ENCODE data around the gene CYRIA.

CYRIA gene

DNA sequence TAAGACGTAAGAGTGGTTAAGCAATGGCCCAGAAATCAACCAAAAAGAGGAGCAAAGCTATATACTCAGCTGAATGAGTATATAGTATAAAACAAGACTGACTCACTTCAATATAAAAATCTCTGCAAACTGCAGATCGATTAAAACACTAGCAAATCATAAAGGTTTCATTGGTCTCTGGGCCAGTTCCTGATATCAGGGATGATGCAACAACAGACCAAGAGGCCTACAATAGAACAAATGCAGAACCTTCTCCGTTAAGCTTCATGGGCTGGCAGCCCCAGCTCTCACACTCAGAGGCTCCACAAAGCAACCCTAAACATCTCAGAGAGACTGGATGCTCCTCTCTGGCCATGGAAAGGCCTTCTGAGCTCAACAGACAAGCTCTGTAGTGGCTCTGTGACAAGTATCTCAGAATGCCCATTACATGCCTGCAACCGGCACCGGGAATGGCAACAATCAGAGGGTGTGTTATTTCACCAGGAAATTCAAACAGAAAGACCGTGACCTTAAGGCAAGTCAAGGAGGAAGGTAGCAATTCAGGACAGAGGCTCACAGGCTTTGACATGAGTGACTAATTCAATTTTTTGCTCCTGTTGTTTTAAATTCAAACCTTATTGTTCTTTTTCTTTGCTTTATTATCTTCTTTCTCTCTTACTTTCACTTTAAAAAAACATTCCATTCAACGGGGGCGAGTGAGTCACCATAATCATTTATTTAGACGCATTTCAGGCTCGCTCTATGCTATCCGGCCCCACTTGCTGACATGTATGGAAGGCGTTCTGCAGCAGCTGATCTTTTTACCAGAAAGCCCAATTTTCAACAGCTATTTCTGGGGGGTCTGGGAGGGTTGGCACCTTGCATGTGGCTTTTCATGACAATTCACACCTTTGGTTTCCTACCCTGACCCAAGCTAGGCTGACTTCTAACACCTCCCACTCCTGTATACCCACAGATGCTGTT is 15.1 kb downstream of the CYRIA start:
- peak; percentile 14 to 18 for DNase-seq (ENCODE audit: low read depth in 2 of 2)

DNA sequence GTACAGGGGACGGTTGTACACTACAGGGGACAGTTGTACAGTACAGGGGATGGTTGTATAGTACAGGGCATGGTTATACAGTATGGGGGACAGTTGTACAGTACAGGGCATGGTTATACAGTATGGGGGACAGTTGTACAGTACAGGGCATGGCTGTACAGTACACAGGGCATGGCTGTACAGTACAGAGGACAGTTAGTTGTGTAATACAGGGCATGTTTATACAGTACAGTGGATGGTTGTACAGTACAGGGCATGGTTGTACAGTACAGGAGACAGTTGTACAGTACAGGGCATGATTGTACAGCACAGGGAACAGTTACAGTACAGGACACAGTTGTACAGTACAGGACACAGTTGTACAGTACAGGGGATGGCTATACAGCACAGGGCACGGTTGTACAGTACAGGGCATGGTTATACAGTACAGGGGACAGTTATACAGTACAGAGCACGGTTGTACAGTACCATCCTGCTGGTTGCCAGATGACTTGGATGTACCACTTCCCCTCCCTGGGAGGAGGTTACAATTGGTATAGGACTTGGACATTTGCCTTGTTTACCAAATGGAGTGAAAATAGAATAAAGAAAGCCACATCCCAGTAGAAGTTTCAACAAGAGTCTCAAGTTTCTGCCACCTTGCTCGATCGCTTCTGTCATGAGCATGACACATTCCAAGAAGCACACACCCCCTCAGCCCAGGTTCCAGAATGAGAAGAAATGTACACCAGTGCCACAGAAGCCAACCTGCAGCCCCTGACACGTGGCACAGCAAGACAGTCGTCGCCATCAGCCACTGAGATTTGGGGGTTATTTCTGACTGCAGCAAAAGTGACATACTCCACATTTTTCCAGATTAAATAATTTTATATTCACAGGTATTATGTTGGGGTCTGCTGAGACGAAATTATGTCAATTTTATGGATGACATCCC is 16.0 kb downstream of the CYRIA start:
- DNase-seq (ENCODE audit: low read depth in 2 of 2): no peak

DNA sequence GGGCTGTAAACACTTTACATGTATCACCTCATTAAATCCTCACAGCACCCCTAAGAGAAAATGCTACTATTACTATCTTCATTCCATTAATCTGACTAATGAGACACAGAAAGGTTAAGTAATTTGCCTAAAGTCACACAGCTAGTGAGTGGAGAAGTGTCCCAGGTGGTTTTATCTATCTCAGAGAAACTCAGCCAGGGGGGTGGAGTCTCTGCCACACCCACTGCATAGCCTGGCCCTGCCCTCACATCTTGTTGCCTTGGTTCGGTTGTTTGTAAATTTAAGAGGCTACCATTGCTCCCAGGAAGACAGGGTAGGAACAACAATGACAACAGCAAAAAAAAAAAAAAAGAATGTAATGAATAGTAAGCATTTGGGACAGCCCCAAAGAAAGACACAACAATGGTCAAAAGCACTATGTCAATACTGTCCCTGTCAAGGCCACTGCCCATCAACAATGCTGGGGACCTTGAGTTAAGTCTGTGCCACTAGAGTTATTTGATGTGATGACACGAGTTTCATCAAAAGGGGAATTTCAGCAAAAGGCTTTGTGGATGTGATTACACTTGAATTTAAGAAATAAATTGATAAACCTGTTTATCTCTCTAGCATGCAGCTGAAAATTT is 17.5 kb downstream of the CYRIA start:
- DNase-seq (ENCODE audit: low read depth in 2 of 2): no peak

DNA sequence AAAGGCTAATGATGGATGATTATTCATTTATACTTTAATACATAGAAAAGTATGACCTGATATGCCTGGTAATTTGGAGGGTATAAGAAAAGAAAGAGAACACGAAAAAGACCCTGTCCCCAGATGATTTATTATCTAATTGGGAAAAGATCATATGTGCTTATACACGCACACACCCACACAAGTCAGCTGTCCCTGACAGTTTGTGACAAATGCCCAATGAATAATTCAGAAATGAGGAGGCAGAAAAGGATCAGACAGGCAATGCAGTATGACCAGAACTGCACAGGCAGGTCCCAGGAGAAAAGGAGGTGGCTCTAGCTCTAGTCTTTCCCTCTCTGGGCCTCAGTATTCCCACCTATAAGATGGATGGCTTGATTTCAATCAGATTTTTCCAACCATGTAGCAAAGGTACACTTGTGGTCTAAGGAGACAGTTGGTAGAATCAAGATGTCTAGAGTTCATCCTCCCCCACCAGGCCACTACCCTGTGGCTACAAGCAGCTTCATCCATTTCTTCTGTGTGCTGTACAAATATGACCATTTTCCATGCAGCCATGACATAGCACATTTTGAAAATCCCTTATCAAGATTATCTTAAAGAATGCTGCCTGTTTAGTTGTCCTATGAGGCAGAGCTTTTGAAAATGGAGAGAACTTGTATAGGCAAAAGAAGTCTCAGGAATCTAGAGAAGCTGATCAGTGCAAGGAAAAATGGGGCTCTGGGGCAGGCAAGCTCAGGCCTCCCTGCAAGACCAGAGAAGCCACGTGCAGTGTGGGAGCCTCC is 19.7 kb downstream of the CYRIA start:
- DNase-seq (ENCODE audit: low read depth in 2 of 2): no peak

DNA sequence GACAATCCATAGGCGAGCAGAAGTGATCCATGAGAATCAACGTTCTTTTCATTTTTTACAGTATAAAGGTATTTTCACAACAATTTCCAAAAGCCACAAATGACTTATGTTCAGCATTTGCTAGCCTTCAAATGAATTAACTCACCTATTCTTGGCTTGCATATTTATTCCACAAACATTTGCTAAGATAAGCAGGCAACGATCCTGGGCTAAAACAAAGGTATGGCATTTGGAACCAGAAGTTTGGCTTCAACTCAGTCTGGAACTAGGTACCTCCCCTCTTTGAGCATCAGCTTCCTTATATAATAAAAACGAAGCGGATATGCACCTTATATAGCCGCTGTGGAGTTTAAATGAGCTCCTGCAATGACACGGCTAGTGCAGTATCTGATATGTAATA is 20.5 kb downstream of the CYRIA start:
- no peak for DNase-seq (ENCODE audit: low read depth in 2 of 2)

DNA sequence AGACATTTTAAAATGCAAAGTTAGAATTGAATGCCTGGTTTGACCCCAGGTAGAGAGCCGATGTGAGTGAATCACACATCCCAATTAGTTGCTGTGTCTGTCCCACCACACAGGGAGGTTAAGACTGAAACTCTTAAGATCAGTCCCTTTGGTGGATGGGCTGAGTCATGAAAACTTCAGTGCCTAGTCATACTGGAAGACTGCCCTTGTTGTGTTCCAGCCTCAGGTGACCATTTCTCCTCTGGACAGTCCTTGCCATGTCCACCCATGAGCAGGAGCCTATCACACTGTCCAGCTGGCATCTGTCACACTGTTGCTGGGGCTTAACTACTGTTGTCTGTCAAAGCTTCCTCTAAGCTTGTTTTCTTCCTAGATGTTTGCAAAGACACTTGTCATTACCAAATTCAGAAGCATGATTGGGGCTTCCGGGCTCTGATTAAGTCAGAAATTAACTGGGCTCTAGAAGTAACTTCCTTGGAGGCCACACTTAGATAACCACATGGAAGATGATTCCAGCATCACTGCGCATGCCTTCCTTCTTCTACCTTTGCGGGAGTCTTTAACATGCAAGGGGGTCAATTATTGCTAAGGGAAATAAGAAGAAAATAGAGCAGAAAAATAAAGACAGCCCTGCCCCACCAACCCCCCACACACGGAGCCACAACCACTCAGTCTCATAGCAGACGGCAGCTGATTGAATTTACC is 21.3 kb downstream of the CYRIA start:
- DNase-seq (ENCODE audit: low read depth in 2 of 2): no peak

DNA sequence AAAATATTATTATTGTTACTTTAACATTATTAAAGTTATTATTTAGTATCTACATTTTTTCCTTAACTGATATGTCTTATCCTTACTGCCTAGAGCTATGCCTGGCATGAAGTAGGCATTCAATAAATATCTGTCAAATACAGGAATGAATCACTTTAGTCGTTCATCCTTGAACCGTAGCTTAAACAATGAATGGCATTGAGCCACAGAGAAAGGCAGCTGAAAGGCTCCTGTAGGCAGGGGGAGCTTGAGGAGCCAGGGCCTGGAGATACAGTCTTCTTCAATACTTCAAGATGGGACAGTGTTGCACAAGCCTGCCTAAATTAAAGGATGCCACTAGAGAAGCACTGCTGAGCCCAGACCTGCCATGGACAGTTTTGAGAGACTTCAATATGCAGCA is 22.5 kb downstream of the CYRIA start:
- no peak for DNase-seq (ENCODE audit: low read depth in 2 of 2)

DNA sequence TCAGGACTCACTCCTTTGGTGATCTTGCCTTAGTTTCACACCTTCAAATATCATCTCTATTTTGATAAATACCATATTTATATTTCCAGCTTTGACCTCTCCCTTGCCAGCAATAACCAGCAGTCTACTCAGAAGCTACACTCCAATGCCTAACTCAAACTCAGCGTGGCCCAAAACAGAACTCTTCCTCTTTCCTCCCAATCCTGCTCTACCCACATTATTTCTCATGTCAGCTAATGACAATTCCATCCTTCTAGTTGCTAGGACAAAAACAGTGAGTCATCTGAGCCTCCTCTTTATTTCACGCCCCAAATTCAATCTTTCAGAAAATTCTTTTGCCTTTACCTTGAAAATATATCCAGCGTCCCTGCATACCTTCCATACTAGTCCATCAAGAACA is 23.5 kb downstream of the CYRIA start:
- DNase-seq (ENCODE audit: low read depth in 2 of 2): no peak

DNA sequence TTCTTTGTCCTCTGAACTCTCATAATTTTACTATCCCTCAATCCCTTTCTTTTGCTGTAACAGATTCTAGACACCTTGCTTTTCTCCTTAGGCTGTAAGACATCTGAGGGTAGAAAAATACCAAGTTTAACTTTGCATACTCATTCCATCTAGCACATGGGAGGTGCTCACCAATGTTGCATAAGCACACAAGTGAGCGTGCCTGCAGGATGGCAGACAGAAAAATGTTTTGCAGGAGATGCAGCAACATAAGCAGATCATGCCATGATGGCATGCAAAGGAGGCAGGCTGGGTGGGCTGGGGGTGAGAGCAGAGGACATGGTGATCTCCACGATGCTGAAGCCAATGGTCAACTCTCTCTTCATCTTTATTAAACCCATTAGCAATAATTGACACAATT is 24.1 kb downstream of the CYRIA start:
- no peak for DNase-seq (ENCODE audit: low read depth in 2 of 2)

DNA sequence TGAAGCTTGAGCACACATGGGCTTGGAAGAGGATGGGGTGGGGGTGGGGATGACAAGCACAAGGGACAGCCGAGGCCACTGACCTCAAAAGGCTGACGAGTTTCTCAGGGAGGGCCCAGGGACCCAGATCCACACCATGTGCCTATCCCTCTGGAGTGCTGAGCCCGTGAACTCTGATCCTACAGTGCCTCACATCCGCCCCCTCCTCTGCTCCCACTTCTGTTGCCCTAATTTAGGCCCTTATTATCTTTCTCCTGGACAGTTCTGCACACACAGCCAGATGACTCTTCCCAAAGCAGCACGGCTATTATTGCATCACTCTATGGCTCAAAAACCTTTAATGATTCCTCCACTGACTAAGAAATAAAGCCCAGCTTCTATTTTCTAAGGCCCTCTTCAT is 24.8 kb downstream of the CYRIA start:
- DNase-seq (ENCODE audit: low read depth in 2 of 2): no peak

DNA sequence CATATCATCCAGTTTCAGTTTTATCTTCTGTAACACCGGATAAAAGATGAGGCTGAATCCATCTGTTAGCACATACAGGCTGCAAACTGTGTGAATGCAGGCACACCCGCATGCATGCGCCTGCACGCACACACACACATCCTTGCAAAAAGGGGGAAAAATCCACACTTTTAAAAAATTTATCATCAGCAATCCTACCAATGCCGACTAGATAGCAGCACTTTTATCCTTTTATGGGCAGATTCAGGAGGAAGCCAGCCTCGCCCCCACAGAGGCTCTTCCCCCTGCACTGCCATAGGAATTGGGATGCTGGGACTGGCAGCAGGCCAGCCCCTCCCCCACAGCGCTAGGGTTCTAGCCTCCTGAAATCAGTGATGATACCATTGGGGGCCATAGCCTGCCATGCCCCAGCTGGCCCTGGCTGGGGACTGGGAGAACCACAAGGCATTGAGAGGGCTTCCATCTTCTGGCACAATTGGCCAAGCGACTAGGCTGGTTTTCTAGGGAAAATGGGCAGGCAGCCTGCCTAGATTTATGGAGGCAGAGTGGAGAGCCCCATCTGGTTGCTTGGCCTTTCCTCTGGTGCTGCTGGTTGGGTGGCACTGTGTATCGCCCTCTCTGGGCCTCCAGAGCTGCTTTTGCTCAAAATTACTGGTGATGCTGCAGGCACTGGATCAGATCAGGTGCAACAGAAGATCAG is 25.5 kb downstream of the CYRIA start:
- no peak for DNase-seq (ENCODE audit: low read depth in 2 of 2)

DNA sequence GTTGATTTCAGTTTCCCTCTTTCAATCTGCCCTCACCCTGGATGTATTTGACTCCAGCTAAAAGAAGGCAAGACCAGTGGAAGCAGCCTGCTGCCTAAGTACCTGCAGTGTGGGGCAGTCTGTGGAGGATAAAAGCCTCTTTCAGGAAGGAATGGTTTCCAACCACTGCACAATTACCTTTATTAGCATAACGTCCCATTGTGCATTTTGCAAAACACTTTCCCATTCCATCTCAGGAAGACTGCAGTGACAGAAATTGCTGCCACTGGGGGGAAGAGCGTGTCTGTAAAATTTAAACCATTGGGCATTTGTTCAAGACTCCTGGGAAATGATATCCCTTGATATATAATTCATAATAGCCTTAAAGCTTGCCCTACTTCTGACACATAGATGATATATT is 26.2 kb downstream of the CYRIA start:
- DNase-seq (ENCODE audit: low read depth in 2 of 2): no peak

DNA sequence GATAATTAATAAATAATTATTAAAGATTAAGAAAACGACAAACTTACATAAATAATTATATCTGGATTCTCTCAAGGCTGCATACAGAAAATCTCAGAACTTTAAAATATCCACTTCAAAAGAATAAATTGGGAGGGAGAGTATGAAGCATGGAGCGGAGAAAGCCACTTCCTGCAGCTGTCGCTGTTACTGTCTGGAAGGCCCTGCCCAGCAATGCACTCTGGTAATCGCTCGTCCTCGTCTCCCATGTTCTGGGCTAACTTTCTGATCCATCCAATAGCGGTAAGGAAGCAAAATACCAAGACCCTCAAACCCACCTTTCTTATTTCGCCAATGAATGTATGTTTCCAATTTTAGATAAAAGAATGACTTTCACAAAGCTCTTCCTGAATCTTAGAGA is 26.7 kb downstream of the CYRIA start:
- no peak for DNase-seq (ENCODE audit: low read depth in 2 of 2)

DNA sequence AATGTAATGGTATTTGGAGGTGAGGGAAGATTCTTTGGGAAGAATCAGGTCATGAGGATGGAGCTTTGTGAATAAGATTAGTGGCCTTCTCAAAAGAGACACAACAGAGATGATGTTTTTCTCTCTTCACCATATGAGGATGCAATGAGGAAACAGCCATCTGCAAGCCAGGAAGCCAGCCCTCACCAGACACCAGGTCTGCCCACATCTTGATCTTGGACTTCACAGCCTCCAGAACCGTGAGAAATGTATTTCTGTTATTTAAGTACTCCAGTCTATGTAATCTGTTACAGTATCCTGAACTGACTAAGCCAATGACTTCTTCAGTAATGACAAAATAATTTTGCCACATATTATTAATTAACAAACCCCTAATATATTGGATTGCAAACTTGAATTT is 28.3 kb downstream of the CYRIA start:
- DNase-seq (ENCODE audit: low read depth in 2 of 2): no peak

DNA sequence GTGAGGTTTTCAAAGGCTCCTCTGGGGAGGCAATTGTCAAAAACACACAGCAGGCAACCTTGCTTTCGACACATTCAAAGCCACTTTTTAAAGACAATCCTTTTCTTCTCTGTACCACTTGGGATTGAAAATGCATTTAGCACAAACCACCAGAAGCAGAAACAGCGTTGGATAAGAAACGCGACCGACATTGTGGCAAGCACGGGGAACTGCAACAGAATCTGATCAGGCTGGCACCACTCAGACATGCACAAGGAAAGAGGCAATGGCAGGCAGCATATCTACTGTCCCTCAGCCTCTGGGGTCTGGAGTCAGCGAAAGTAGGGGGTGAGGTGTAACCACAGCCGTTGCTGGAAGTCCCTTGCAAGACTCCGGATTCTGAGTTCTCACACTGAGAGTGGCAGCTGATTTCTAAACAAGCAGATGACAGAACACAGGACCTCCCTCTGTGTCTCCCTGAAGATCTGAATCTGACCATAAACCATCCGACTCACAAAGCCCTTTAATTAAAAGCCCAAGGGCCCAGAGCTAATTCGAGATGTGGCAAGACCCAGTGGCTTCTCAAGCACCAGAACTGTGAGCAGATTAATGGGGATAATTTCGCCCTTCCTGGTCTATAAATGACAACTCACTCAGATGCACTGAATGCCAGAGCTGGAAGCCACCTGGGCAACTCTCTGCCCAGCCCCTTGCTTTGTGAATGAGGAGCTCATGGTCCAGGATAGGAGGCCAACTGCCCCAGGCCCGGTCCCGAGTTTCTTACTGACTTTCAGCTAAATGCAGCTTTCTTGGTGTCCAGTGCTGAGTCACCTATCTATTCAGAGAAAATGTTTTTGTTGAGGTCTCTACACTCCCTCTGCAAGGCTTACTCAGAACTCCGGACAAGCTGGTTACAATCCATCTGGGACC is 29.6 kb downstream of the CYRIA start:
- no peak for DNase-seq (ENCODE audit: low read depth in 2 of 2)

DNA sequence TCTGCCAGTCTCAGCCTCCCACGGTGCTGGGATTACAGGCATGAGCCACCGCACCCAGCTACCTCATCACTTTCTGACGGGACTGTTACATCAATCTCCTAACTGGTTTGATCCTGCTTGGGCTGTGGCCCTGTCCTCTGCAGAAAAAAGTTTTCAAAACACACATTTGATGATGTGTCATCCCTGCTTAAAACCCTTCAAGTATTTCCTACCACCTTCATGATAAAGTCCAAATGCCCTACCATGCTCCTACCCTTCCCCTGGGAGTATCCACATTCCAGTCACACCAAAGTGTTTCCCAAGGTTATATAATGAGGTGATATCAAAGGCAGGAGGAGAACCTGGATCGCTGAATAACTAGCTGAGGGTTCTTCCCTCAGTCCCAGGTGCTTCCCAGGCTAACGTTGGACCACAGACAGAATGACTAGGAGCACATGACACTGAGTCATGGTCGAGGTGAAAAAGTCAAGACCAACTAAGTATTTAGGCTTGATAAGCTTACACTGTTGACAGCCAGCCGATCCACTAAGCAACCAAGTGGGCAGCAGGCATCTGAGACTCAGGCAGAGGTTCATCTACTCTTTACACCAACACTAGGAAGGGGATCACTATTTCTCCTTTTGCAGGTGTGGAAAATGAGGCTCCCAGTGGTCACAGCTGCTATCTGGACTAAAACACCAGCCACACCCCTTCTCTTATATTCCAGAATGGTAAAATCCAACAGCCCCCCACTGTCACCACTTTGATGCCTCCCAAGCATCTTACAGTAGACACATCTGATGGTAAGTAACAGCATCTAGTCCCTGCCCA is 31.8 kb downstream of the CYRIA start:
- DNase-seq (ENCODE audit: low read depth in 2 of 2): no peak

DNA sequence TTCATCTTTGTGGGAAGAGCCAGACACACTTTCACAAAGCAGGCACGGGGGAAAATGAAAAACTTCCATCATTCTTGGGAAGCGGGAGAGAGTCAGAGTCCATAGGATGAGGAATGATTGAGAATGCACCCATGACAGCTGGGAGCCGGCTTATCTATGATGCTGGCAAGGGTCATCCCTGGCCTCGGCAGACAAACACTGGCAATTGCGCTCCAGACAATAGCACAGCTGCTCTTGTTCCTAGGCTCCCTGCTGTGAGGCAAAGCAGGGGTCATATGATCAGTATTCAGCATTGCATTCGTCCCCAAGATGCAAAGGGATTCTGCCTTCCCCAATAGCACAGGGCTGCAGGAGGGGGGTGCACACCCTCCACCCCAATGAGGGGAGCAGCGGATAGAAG is 33.0 kb downstream of the CYRIA start:
- no peak for DNase-seq (ENCODE audit: low read depth in 2 of 2)

DNA sequence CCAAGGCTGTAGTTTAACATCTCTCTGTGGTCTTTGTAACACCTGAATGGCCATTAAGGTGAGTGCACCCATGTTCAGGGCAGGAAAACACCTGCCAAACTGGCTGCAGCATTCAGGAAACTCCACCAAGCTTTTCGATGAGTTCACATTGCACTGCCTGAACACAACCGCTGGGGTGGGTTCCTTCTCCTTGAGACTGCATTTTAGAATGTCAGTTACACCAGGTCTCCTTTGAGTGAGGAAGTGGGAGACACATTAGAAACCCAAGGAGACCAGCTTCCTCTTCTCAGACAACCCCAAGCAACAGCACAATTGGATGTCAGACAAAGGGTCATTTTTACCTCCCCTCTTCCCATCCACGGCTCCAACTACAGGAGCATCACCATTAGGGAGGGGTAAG is 35.2 kb downstream of the CYRIA start:
- DNase-seq (ENCODE audit: low read depth in 2 of 2): no peak
